Measurements from ENCODE around the gene ZBTB46.

DNA sequence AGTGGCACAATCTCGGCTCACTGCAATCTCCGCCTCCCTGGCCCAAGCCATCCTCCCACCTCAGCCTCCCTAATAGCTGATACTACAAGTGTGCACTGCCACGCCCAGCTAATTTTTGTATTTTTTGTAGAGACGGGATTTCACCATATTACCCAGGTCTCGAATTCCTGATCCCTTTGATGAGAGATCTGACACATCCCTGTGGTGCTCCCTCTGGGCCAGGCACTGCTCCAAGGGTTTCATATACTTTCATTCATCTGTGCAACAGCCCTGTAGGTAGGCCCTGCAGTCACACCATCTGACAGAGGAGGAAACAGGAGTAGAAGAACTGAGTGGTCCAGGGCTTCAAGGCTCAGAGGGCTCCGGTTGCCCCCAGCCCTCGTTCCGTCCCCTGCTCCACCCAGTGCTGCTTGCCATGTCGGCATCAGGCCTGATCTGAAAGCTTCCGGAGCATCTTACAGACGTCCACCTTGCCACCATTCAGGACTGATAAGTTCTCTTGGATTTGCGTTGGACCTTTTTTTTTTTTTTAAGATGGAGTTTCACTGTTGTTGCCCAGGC is 119.9 kb downstream of the ZBTB46 start:
- TF ChIP-seq, protein P1, sequence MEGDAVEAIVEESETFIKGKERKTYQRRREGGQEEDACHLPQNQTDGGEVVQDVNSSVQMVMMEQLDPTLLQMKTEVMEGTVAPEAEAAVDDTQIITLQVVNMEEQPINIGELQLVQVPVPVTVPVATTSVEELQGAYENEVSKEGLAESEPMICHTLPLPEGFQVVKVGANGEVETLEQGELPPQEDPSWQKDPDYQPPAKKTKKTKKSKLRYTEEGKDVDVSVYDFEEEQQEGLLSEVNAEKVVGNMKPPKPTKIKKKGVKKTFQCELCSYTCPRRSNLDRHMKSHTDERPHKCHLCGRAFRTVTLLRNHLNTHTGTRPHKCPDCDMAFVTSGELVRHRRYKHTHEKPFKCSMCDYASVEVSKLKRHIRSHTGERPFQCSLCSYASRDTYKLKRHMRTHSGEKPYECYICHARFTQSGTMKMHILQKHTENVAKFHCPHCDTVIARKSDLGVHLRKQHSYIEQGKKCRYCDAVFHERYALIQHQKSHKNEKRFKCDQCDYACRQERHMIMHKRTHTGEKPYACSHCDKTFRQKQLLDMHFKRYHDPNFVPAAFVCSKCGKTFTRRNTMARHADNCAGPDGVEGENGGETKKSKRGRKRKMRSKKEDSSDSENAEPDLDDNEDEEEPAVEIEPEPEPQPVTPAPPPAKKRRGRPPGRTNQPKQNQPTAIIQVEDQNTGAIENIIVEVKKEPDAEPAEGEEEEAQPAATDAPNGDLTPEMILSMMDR (IDR thresholded peaks at IDR 0.05) = no peak
- TF ChIP-seq POLR2AphosphoS5 (IDR thresholded peaks at IDR 0.05) = no peak
